GM21529 (cell line): ENCODE measurements around the gene TMEM106C.
"Not testable (repeated sequence)": the region's sequence is repeated elsewhere in the genome, so short reads cannot be mapped to it uniquely, and the experiment has no call there.

ENCODE experiments used
- ATAC-seq: cut with Tn5 transposase; IDR thresholded peaks from one replicate; pipeline ENCODE4 v1.9.1; 2021; ENCODE audit not compliant: unreplicated experiment

The TMEM106C gene

GRCh38 chr12:47949441-47950341 lies 13.7 kb upstream of the TMEM106C start:
- ATAC-seq = no peak

- ATAC-seq = no peak
Observed at GRCh38 chr12:47950856-47951468, 12.4 kb upstream of the TMEM106C start.

DNA sequence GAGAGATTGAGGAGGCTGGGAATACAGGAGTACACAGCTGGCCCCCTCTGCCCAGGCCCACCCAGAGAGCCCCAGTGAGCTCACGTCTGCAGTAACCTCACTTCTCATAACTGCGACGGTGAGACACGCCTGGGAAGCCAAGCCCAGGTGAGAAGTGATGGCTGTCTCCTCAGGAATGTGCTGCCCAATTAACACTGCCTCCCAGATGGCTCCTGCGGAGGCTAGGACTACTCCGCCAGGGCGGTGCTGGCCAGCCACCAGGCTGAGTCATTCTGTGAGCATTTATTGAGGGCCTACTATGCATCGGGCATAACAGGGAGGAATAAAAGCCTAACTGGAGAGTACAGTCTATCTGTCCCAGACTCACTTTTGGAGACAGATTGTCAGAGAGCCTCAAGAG lies 9.3 kb upstream of the TMEM106C start:
- ATAC-seq = no peak

DNA sequence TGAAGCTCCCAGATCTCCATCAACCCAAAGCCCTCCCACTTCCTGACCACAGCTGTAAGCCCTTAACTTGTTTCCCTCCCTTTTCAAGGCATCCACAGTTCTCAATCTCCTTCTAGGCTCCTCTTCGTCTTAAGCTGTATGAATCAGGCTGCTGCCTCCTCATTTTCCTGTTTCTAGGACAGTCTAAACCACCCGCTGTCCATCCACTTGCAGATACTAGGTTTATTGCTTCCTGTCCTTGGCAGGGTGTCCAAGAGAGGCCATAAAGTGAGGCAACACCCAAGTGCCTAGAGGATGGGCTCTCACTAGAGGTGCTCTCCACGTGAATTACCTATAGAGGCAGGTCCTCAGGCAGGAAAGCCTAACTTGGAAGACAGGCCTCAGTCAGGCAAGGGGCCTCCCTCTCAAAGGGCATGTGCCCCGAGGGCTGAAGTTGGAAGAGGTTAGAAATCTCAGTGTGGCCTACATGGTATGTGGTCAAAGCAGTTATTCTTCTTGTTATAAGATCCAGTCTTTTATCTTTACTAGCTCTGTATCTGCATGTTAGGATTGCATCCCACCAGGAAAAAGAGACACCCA lies 8.8 kb upstream of the TMEM106C start:
- no peak for ATAC-seq

GRCh38 chr12:47955059-47955458 lies 8.3 kb upstream of the TMEM106C start:
- ATAC-seq = no peak

- not testable (repeated sequence) for ATAC-seq
Observed at GRCh38 chr12:47957671-47958070, 5.7 kb upstream of the TMEM106C start.

- no peak for ATAC-seq
Observed at GRCh38 chr12:47962198-47962597, 1.2 kb upstream of the TMEM106C start.

DNA sequence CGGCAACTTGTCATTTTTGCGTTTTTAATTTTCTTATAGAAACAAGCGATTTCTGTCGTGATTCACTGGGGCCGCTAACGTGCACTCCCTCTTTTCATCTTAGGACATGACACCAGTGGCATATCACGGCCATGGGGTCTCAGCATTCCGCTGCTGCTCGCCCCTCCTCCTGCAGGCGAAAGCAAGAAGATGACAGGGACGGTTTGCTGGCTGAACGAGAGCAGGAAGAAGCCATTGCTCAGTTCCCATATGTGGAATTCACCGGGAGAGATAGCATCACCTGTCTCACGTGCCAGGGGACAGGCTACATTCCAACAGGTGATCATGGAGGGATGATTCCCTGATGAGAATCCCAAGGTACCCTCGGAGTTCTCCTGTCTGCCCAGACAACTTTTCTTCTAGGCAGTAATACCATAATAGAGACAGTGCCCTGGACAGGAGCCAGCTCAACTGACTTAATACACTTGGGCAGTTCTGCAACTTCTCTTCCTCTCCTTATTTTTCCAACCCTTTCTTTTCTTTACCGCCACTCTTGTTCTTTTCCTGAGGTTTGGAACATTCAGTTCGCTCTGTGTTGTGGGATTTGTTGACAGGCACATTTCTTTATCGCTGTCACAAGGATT lies 821 bp downstream of the TMEM106C start:
- ATAC-seq = no peak

DNA sequence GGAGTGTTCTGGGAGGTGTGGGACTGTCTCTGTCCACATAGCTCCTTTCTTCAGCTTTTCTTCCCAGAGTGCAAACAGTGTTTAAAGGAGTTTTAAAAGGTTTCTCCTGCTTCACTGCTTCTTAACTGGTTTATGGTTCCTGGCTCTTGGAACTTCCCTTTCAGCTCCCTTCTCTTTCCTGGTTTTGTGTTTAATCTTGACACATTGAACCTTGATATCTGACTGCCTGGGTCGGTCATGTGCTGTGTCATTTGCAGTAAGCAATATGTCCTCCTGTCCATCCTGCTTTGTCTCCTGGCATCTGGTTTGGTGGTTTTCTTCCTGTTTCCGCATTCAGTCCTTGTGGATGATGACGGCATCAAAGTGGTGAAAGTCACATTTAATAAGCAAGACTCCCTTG lies 2.2 kb downstream of the TMEM106C start:
- ATAC-seq = no peak

DNA sequence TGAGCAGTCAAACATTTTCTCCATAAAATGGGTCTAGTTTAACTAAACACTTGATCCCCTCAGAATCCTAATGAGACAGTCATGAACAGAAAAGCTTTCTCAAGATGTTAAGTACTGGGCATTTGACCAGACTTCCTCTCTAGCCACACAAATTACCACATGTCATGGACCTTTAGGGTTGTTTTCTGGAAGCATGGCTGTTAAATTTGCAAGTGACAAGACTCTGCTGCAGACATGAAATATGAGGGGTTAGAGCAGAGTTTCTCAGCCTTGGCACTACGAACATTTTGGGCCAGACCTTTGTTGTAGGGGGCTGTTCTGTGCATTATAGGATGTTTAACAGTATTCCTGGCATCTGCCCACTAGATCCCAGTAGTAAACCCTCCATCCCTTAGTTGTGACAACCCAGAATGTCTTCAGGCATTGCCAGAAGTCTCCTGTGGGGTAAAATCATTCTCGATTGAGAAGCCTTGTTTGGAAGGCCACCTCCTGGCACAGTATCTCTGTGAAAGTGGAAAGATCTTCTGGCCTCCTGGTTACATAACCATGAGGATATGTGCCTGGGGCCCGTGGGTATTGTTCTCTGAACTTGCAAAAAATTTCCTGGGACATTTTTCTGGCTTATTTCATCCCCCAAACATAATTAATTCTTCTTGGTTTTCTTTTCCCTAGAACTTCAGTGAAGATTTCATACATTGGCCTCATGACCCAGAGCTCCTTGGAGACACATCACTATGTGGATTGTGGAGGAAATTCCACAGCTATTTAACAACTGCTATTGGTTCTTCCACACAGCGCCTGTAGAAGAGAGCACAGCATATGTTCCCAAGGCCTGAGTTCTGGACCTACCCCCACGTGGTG lies 4.3 kb downstream of the TMEM106C start:
- ATAC-seq = no peak

DNA sequence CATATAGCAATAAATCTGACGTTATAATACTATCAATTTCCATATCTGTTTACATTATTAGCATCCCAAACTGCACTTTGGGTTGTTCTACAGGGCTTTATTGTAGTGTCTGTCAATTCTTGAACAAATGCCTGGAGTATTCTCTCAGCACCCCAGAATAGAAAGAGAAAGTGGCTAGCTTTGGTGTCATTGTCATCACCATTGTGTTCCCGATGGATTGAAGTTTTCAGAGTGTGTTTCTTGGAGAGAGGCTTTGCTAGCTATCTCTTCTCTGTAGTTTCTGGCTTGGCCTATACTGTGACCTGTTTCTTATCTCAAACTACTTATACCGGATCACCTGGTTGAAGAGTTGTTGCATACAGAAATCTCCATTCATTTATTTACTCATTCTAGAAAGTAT lies 6.4 kb downstream of the TMEM106C start:
- ATAC-seq = no peak

DNA sequence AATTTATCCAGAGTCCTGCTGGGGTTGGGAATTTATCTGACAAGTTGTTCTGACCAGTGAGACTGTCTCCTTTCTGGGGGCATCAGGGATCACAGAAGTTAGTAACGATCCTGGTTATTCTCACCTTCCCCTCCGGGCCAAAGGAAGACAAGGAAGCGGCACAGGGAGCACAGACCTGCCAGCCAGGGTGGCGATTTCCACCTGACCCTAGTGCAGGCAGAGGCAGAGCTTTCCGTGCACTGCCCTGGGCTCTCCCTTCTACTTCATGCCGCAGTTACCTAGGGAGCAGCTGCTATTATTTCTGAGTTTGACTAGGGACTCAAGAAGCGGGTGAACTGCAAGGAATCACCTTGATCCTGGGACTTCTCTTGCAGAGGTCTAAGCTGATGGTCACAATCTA lies 7.4 kb downstream of the TMEM106C start:
- no peak for ATAC-seq

DNA sequence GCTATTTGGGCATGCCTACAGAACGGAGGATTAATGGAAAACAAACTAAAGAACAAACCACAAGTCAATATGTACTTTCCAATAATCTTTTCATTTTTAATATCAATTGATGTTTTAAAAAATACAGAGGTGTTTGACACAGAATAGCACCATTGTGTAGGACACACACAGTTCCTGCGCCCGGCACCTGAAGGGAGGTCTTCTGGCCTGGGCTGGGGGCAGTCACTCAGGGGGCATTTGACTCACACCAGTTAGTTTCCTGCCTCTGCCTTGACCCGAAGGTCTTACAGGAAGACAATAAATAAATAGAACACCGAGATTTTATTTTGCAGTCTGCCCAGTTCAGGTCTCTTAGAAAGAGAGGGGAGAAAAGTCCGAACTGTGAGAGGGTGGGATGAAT lies 9.5 kb downstream of the TMEM106C start:
- no peak for ATAC-seq

GRCh38 chr12:47973870-47974269 lies 10.5 kb downstream of the TMEM106C start:
- ATAC-seq = no peak

DNA sequence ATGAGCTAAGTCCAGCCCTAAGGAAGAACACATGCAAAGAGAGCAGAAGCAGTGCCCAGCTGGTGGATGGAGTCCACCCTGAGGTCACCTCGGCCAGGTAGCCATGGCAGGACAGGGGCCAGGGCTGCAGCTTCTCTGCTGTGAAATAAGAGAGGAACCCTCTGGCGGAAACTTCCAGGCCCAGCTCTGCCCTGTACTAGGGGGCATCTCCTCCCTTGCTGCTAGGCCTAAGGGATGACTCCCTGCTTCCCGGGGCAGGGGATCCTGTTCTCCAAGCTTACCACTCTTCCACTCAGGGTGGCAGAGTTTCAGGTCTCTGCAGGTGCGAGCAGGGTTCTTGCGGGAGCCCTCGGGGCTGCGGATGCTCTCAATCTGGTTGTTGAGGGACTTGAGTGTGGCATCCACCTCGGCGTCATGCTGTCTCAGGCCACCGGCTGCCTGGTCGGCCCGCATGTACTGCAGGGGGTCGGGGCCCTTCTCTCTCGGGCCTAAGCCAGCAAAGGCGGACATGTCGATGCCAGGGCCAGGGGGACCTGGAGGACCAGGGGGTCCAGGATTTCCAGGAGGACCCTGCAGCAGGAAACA lies 11.7 kb downstream of the TMEM106C start:
- ATAC-seq = no peak

DNA sequence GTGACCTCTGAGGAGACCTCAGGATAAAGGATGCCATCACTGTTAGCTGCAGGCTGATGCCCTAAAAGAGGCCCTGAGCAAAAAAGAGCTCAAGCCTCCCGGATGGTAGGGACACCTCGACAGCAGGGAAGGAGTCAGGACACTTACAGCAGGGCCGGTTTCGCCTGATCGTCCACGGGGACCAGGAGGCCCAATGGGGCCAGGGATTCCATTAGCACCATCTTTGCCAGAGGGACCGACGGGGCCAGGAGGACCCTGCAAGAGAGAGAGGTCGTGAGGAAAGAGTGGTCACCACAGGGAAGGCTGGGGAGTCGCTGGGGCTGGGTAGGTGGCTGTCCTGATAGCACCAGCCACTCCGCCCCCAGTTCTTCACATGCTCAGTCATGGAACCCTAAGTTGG lies 12.4 kb downstream of the TMEM106C start:
- no peak for ATAC-seq

DNA sequence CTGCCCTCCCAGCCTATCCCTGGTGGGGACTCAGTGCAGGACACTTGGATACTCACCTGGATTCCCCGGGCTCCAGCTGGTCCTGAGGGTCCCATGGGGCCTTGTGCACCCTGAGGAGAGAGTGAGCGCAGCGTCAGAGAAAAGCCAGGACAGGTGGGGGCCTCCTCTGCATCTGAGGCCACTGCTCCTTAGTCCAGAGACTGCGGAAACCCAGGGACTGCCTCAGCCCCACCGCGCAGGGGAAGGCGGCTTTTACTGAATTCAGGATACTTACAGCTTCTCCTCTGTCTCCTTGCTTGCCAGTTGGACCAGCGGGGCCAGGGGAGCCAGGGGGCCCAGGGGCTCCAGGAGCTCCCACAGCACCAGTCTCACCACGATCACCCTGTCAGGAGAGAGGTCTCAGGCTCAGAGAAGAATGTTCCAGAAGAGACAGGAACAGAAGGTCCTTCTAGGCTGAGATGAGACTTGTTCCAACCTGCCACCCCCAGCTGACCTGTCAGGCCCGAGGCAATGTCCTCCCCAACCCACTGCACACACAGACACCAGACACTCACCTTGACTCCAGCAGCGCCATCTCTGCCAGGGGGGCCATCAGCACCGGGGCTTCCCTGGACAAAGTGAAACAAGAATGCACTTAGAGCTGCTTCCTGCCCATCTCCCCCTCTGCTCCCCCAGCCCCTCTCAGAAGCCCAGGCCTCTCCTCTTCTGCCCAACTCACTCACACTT lies 13.8 kb downstream of the TMEM106C start:
- no peak for ATAC-seq

GRCh38 chr12:47977772-47978597 lies 14.6 kb downstream of the TMEM106C start:
- no peak for ATAC-seq

GRCh38 chr12:47978598-47978873 lies 15.1 kb downstream of the TMEM106C start:
- no peak for ATAC-seq
